Mesenchymal stem cell (in vitro differentiated cells and primary cell): ENCODE data around the gene LMF1.

Experiments used
- DNase-seq: peaks from one replicate; pipeline ENCODE4 v3.0.0-alpha.2; 2013
- H2AFZ ChIP-seq: one replicate; pipeline ENCODE4 v1.6.1; 2013; ENCODE audit warnings: low read depth, mild to moderate bottlenecking, control low read depth, inconsistent platforms, low read length, moderate library complexity
- H2AK5ac ChIP-seq: 2 replicates; pipeline ENCODE4 v1.6.1; 2013; ENCODE audit warnings: low read length, moderate library complexity, mild to moderate bottlenecking, inconsistent platforms; ENCODE audit not compliant: severe bottlenecking
- H2BK120ac ChIP-seq: one replicate; pipeline ENCODE4 v1.6.1; 2013; ENCODE audit warnings: low read depth, mild to moderate bottlenecking, inconsistent platforms, low read length, moderate library complexity
- H2BK12ac ChIP-seq, 2 experiments: one replicate each; pipeline ENCODE4 v1.6.1; 2013; ENCODE audit warnings: inconsistent platforms in 2 of 2, low read length in 2 of 2, mild to moderate bottlenecking in 2 of 2, moderate library complexity in 2 of 2, control low read depth in 1 of 2
- H2BK15ac ChIP-seq: one replicate; pipeline ENCODE4 v1.6.1; 2013; ENCODE audit warnings: mild to moderate bottlenecking, low read depth, inconsistent platforms; ENCODE audit not compliant: poor library complexity, severe bottlenecking
- H2BK5ac ChIP-seq: 2 replicates; pipeline ENCODE4 v1.6.1; 2013; ENCODE audit warnings: low read depth, mild to moderate bottlenecking, low read length, control low read depth, inconsistent platforms; ENCODE audit not compliant: poor library complexity, severe bottlenecking
- H3K14ac ChIP-seq, 2 experiments: one replicate each; pipeline ENCODE4 v1.6.1; 2013; ENCODE audit warnings: inconsistent platforms in 2 of 2, low read length in 2 of 2, control low read depth in 1 of 2, mild to moderate bottlenecking in 1 of 2, moderate library complexity in 1 of 2
- H3K18ac ChIP-seq, 2 experiments: one replicate each; pipeline ENCODE4 v1.6.1; 2013; ENCODE audit warnings: inconsistent platforms in 2 of 2, low read length in 2 of 2, control low read depth in 1 of 2, low read depth in 1 of 2, mild to moderate bottlenecking in 1 of 2
- H3K23ac ChIP-seq, 2 experiments: one replicate each; pipeline ENCODE4 v1.6.1; 2013; ENCODE audit warnings: inconsistent platforms in 2 of 2, low read length in 2 of 2, mild to moderate bottlenecking in 2 of 2, moderate library complexity in 2 of 2, control low read depth in 1 of 2
- H3K27ac ChIP-seq: 2 replicates; pipeline ENCODE4 v1.5.1; 2013; ENCODE audit warnings: mild to moderate bottlenecking, moderate library complexity, low read length, control low read depth, inconsistent platforms; ENCODE audit not compliant: poor library complexity, severe bottlenecking
- H3K27me3 ChIP-seq, 2 experiments: 2 replicates each; pipeline versions ENCODE4 v1.6.1 to v1.7.0; 2013; ENCODE audit warnings: low read length in 2 of 2, mild to moderate bottlenecking in 2 of 2, moderate library complexity in 2 of 2, control low read depth in 1 of 2, inconsistent platforms in 1 of 2; ENCODE audit not compliant: control insufficient read depth in 1 of 2, insufficient read depth in 1 of 2
- H3K36me3 ChIP-seq, 2 experiments: 2 replicates each; pipeline versions ENCODE4 v1.6.1 to v1.7.0; 2013; ENCODE audit warnings: low read length in 2 of 2, control low read depth in 1 of 2, inconsistent platforms in 1 of 2, low read depth in 1 of 2, mild to moderate bottlenecking in 1 of 2; ENCODE audit not compliant: insufficient read depth in 2 of 2, control insufficient read depth in 1 of 2
- H3K4ac ChIP-seq, 2 experiments: one replicate each; pipeline ENCODE4 v1.6.1; 2013; ENCODE audit warnings: inconsistent platforms in 2 of 2, low read length in 2 of 2, mild to moderate bottlenecking in 2 of 2, moderate library complexity in 2 of 2, control low read depth in 1 of 2, low read depth in 1 of 2
- H3K4me1 ChIP-seq: 2 replicates; pipeline ENCODE4 v1.6.1; 2013; ENCODE audit warnings: low read depth, low read length, control low read depth; ENCODE audit not compliant: control insufficient read depth, insufficient read depth
- H3K4me2 ChIP-seq: 2 replicates; pipeline ENCODE4 v1.6.1; 2013; ENCODE audit warnings: low read length, mild to moderate bottlenecking, inconsistent platforms; ENCODE audit not compliant: poor library complexity, severe bottlenecking
- H3K4me3 ChIP-seq, 2 experiments: 2 replicates each; pipeline versions ENCODE4 v1.5.1 to v1.7.0; 2013; ENCODE audit warnings: low read length in 2 of 2, mild to moderate bottlenecking in 2 of 2, control low read depth in 1 of 2, low read depth in 1 of 2; ENCODE audit not compliant: insufficient read depth in 1 of 2
- H3K79me1 ChIP-seq: replicated peaks from 2 replicates; pipeline ENCODE4 v1.6.1; 2013; ENCODE audit warnings: mild to moderate bottlenecking, control low read depth, low read length, inconsistent platforms; ENCODE audit not compliant: poor library complexity, severe bottlenecking
- H3K9ac ChIP-seq: 2 replicates; pipeline ENCODE4 v1.7.0; 2013; ENCODE audit warnings: mild to moderate bottlenecking, low read length, moderate library complexity
- H3K9me3 ChIP-seq: 2 replicates; pipeline ENCODE4 v1.7.0; 2013; ENCODE audit warnings: mild to moderate bottlenecking, low read length; ENCODE audit not compliant: control insufficient read depth
- H4K8ac ChIP-seq: one replicate; pipeline ENCODE4 v1.6.1; 2013; ENCODE audit warnings: inconsistent platforms, mild to moderate bottlenecking, low read length, moderate library complexity
- H4K91ac ChIP-seq: one replicate; pipeline ENCODE4 v1.6.1; 2013; ENCODE audit warnings: mild to moderate bottlenecking, low read length, inconsistent platforms
- WGBS: methylation state at CpG from one replicate; pipeline ENCODE4 v1.1.7; 2013; ENCODE audit warnings: mixed read lengths; 5-methylcytosine and 5-hydroxymethylcytosine counted together

Gene LMF1

GRCh38 chr16:891353-891740 is 79.4 kb downstream of the LMF1 start:
- no peaks in the 10 kb centered on the region for H3K27me3 ChIP-seq
- H2BK15ac ChIP-seq, result no peak overlapping the region
- no peak overlapping the region for H3K9ac ChIP-seq
- H2AFZ ChIP-seq, result no peak overlapping the region
- no peak overlapping the region for H3K23ac ChIP-seq
- no peak overlapping the region for H2BK120ac ChIP-seq
- peaks cover 5 to 11% of the 10 kb centered on the region in 2 experiments for H3K36me3 ChIP-seq
- H3K79me1 ChIP-seq, result no peaks in the 10 kb centered on the region
- H3K4me3 ChIP-seq, result no peak overlapping the region
- H3K4me2 ChIP-seq, result no peak overlapping the region
- DNase-seq, result no peak
- H4K8ac ChIP-seq, result no peak overlapping the region
- H2BK5ac ChIP-seq, result no peak overlapping the region
- 78% methylated on average over 11 of the region's 11 CpGs for WGBS
- no peak overlapping the region for H3K4ac ChIP-seq
- H3K27ac ChIP-seq, result no peak overlapping the region
- no peak overlapping the region for H3K14ac ChIP-seq
- H2BK12ac ChIP-seq, result no peak overlapping the region
- no peak overlapping the region for H4K91ac ChIP-seq
- H3K9me3 ChIP-seq, result no peaks in the 10 kb centered on the region
- H2AK5ac ChIP-seq, result no peak overlapping the region
- no peak overlapping the region for H3K18ac ChIP-seq
- no peaks in the 10 kb centered on the region for H3K4me1 ChIP-seq

- Histone ChIP-seq H3K4ac (no peak overlapping the region), H3K36me3 (peaks cover 5 to 11% of the 10 kb centered on the region in 2 experiments), H3K18ac (no peak overlapping the region), H3K23ac (no peak overlapping the region), H3K27ac (no peak overlapping the region), H3K4me3 (no peak overlapping the region), H3K4me1 (no peaks in the 10 kb centered on the region), H4K8ac (no peak overlapping the region), H3K4me2 (no peak overlapping the region), H4K91ac (no peak overlapping the region), H2BK15ac (no peak overlapping the region), H2BK5ac (no peak overlapping the region), H3K9me3 (no peaks in the 10 kb centered on the region), H3K79me1 (no peaks in the 10 kb centered on the region), H3K14ac (no peak overlapping the region), H3K9ac (no peak overlapping the region), H2AFZ (no peak overlapping the region), H2BK120ac (no peak overlapping the region), H2AK5ac (no peak overlapping the region), H2BK12ac (no peak overlapping the region), H3K27me3 (no peaks in the 10 kb centered on the region)
- 68% methylated on average over 20 of the region's 20 CpGs for WGBS
- no peak for DNase-seq
These were observed 80.0 kb downstream of the LMF1 start for GRCh38 chr16:890716-891352.

- 72% methylated on average over 15 of the region's 15 CpGs for WGBS
These were observed 80.6 kb downstream of the LMF1 start for GRCh38 chr16:890217-890616.

GRCh38 chr16:889586-889985 is 81.2 kb downstream of the LMF1 start:
- Histone ChIP-seq H3K27me3 (no peaks in the 10 kb centered on the region), H3K9ac (no peak overlapping the region), H4K8ac (no peak overlapping the region), H2BK5ac (no peak overlapping the region), H3K36me3 (peaks cover 8 to 11% of the 10 kb centered on the region in 2 experiments), H3K4me3 (no peak overlapping the region), H2AFZ (no peak overlapping the region), H3K4ac (no peak overlapping the region), H3K9me3 (peaks cover 12% of the 10 kb centered on the region), H2BK120ac (no peak overlapping the region), H3K18ac (no peak overlapping the region), H3K27ac (no peak overlapping the region), H2BK15ac (no peak overlapping the region), H3K4me1 (no peaks in the 10 kb centered on the region), H3K23ac (no peak overlapping the region), H3K79me1 (no peaks in the 10 kb centered on the region), H3K4me2 (no peak overlapping the region), H2BK12ac (no peak overlapping the region), H4K91ac (no peak overlapping the region), H3K14ac (no peak overlapping the region), H2AK5ac (no peak overlapping the region)
- 70% methylated on average over 10 of the region's 11 CpGs for WGBS
- no peak for DNase-seq

More at GRCh38 chr16:890217-890616, 80.6 kb downstream of the LMF1 start:
- Histone ChIP-seq H4K8ac (no peak overlapping the region), H3K27ac (no peak overlapping the region), H4K91ac (no peak overlapping the region), H2BK15ac (no peak overlapping the region), H3K79me1 (no peaks in the 10 kb centered on the region), H2AK5ac (no peak overlapping the region), H3K4me2 (no peak overlapping the region), H3K9me3 (peaks cover 6% of the 10 kb centered on the region), H3K27me3 (no peaks in the 10 kb centered on the region), H2BK5ac (peak overlapping the region; percentile 9), H2BK120ac (no peak overlapping the region), H3K18ac (no peak overlapping the region), H2BK12ac (no peak overlapping the region), H3K36me3 (peaks cover 5 to 11% of the 10 kb centered on the region in 2 experiments), H3K4me3 (no peak overlapping the region), H3K4me1 (no peaks in the 10 kb centered on the region), H2AFZ (no peak overlapping the region), H3K14ac (no peak overlapping the region), H3K4ac (no peak overlapping the region), H3K9ac (no peak overlapping the region), H3K23ac (no peak overlapping the region)
- DNase-seq, result no peak
